Adrenal gland (tissue), 12 donors: ENCODE measurements around the gene PGP. TPM values are rescaled to one million over a fixed set of nuclear protein-coding genes. Genes with fewer than 3 reads are reported as not detected.

ENCODE experiments used
- DNase-seq, 7 donors: peaks; one replicate each; pipeline ENCODE4 v3.0.0-alpha.2; 2019 to 2020
- H3K27ac ChIP-seq, 5 donors: fragments of 200-600 bp; sonication (generic) in 4 of 5; 1 replicate in 3 of 5; 2 replicates in 2 of 5; pipeline versions ENCODE4 v1.5.1 to v1.8.0; 2016 to 2020; ENCODE audit warnings: mild to moderate bottlenecking in 1 of 5
- H3K27me3 ChIP-seq: fragments of 200-600 bp; 2 replicates; pipeline ENCODE4 v1.8.0; 2021
- H3K36me3 ChIP-seq, 2 donors: fragments of 200-600 bp; replicated peaks in 1 of 2; 1 replicate in 1 of 2; 2 replicates in 1 of 2; pipeline versions ENCODE4 v1.5.1 to v1.8.0; 2018 to 2022
- H3K4me1 ChIP-seq, 2 donors: fragments of 200-600 bp; replicated peaks in 1 of 2; 1 replicate in 1 of 2; 2 replicates in 1 of 2; pipeline versions ENCODE4 v1.5.1 to v1.8.0; 2018 to 2021
- H3K4me3 ChIP-seq, 4 donors: fragments of 200-600 bp; sonication (generic) in 3 of 4; one replicate each; pipeline ENCODE4 v1.5.1; 2016 to 2018
- H3K9me3 ChIP-seq, 3 donors: fragments of 200-600 bp; sonication (generic) in 1 of 3; replicated peaks in 1 of 3; 1 replicate in 2 of 3; 2 replicates in 1 of 3; pipeline versions ENCODE4 v1.5.1 to v1.8.0; 2016 to 2021
- CTCF ChIP-seq, 6 experiments: fragments of 450-650 bp in 4 of 6; fragments of 200-600 bp in 2 of 6; sonication (generic) in 1 of 6; IDR thresholded peaks; 1 replicate in 5 of 6; 2 replicates in 1 of 6; pipeline versions ENCODE4 v1.5.1 to v1.8.0; 2016 to 2021; ENCODE audit warnings: antibody characterized with exemption in 6 of 6, mild to moderate bottlenecking in 2 of 6, moderate library complexity in 1 of 6
- POLR2A ChIP-seq, 2 donors: fragments of 450-650 bp; IDR thresholded peaks; one replicate each; pipeline ENCODE4 v1.6.1; 2017; ENCODE audit warnings: antibody characterized with exemption in 2 of 2, mild to moderate bottlenecking in 2 of 2, moderate library complexity in 1 of 2
- WGBS, 4 donors: extraction: QIAGEN DNeasy Blood & Tissue Kit in 2 of 4; methylation state at CpG; one replicate each; pipeline versions ENCODE4 v1.1.5 to v1.1.7; 2013 to 2017; 5-methylcytosine and 5-hydroxymethylcytosine counted together
- intact Hi-C, 2 donors: fragments of 100-400 bp; cut with DNase I; formaldehyde crosslinking; loops; one replicate each; pipeline versions ENCODE4 v1.14.1 to v1.15.0; 2022 to 2023
- polyA plus RNA-seq, 3 donors: library from polyadenylated mRNA; stranded (reverse); fragments of 200-250 nt in 2 of 3; fragments of 350-450 nt in 1 of 3; fragmentation: Illumina TruSeq in 1 of 3; extraction: RNeasy Lipid Tissue Mini Kit (QIAGEN cat#74804) in 1 of 3; gene quantifications; one replicate each; pipeline ENCODE4 v1.2.3, GENCODE V29; 2013 to 2014
- total RNA-seq, 9 donors: library from RNA; depleted of rRNA in 4 of 9; stranded (reverse); fragments of >200 nt in 4 of 9; fragments of 120-200 nt in 1 of 9; fragmentation: NEBNext Ultra II Directional in 1 of 9; extraction: Animal tissue kit (Norgen Biotek cat#: 25700) in 1 of 9; gene quantifications; one replicate each; pipeline versions ENCODE4 v1.1.0 to v1.2.4, GENCODE V29; 2013 to 2023
- donor health status: healthy with polysubstance abuse.
- donor health status: Bipolar disorder and iron deficiency.
- donor health status: DM: yes; HTN: yes; CAD: no.
- donor health status: DM: no; HTN: no; CAD: no.
- donor health status: DM: no; HTN: no; CAD: no.
- donor health status: DM: yes; HTN: yes; CAD: no.

The PGP gene
- total and polyA plus RNA-seq, 12 donors: 8.3 to 24.1 (median 13.6) TPM

- Histone ChIP-seq H3K27me3 (no peaks in the 10 kb centered on the region), H3K27ac (no peak overlapping the region), H3K36me3 (peaks cover 0 to 98% of the 10 kb centered on the region in 2 donors), H3K4me3 (no peak overlapping the region), H3K4me1 (peaks cover 0 to under 1% of the 10 kb centered on the region in 2 donors), H3K9me3 (no peaks in the 10 kb centered on the region)
- WGBS, 4 donors: 91 to 95% (median 92%) methylated on average over 6 of the region's 6 CpGs
- intact Hi-C loops: loop anchor here in 1 of 2 donors (10.0 kb wide), 1 partner anchor 93 kb away; no protein-coding TSS in a partner anchor
- TF ChIP-seq POLR2A (IDR thresholded peaks at IDR 0.05): no peak
- no peak for TF ChIP-seq CTCF (IDR thresholded peaks at IDR 0.05)
- DNase-seq: no peak
Measured at GRCh38 chr16:2257726-2258125, 43.1 kb upstream of the PGP start.

GRCh38 chr16:2256531-2257140, 42.0 kb upstream of the PGP start:
- no peaks in the 10 kb centered on the region for H3K9me3 ChIP-seq
- 80 to 85% (median 84%) methylated on average over 12 of the region's 12 CpGs for WGBS, 4 donors
- H3K4me3 ChIP-seq: no peak overlapping the region
- peaks cover 0 to 88% of the 10 kb centered on the region in 2 donors for H3K36me3 ChIP-seq
- no peak overlapping the region for H3K27ac ChIP-seq
- peaks cover 9 to 12% of the 10 kb centered on the region in 2 donors for H3K4me1 ChIP-seq
- no peak for DNase-seq
- intact Hi-C loops: loop anchor here in 1 of 2 donors (10.0 kb wide), 1 partner anchor 92 kb away; no protein-coding TSS in a partner anchor
- TF ChIP-seq CTCF (IDR thresholded peaks at IDR 0.05) (no peak), POLR2A (IDR thresholded peaks at IDR 0.05) (no peak)
- H3K27me3 ChIP-seq: no peaks in the 10 kb centered on the region

GRCh38 chr16:2253293-2253692, 38.7 kb upstream of the PGP start:
- Histone ChIP-seq H3K4me3 (no peak overlapping the region), H3K27me3 (no peaks in the 10 kb centered on the region), H3K36me3 (peaks cover 0 to 56% of the 10 kb centered on the region in 2 donors), H3K4me1 (peaks cover 19 to 23% of the 10 kb centered on the region in 2 donors), H3K27ac (no peak overlapping the region), H3K9me3 (no peaks in the 10 kb centered on the region)
- intact Hi-C loops: loop anchor here in 1 of 2 donors (10.0 kb wide), 1 partner anchor 88 kb away; no protein-coding TSS in a partner anchor
- no peak for DNase-seq
- TF ChIP-seq CTCF (IDR thresholded peaks at IDR 0.05): no peak
- no peak for TF ChIP-seq POLR2A (IDR thresholded peaks at IDR 0.05)
- 77 to 86% (median 86%) methylated on average over 8 to 11 of the region's 11 CpGs for WGBS, 4 donors

GRCh38 chr16:2252806-2253148, 38.1 kb upstream of the PGP start:
- Histone ChIP-seq H3K4me3 (no peak overlapping the region), H3K4me1 (peaks cover 19 to 23% of the 10 kb centered on the region in 2 donors), H3K27me3 (no peaks in the 10 kb centered on the region), H3K36me3 (peaks cover 0 to 50% of the 10 kb centered on the region in 2 donors), H3K9me3 (no peaks in the 10 kb centered on the region), H3K27ac (peak overlapping the region in 2 of 5 donors; percentile 88 to 91)
- no peak for TF ChIP-seq CTCF (IDR thresholded peaks at IDR 0.05)
- no peak for TF ChIP-seq POLR2A (IDR thresholded peaks at IDR 0.05)
- WGBS, 4 donors: 92 to 96% (median 94%) methylated on average over 7 of the region's 7 CpGs
- no peak for DNase-seq
- intact Hi-C loops: loop anchor here in 1 of 2 donors (10.0 kb wide), 1 partner anchor 88 kb away; no protein-coding TSS in a partner anchor
